ENCODE results near the gene CBX1.

DNA sequence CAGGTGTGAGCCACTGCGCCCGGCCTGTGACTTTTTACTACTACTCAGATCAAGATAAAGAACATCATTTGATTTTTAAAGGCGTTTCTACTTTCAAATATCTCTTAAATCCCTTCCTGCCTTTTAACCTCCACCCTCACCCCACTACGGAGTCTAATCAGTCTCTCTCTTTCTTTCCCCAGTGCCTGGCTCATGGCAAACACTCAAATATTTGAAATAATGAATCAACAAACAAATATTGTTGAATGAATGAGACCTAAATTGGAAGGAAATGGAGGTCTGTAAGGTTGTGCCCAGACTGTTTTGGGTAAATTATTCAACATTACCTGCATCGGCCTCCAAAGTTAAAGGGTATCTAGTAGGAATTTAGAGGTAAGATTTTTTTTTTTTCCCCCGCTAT lies 78.4 kb downstream of the CBX1 start:
- TF ChIP-seq, protein P1, sequence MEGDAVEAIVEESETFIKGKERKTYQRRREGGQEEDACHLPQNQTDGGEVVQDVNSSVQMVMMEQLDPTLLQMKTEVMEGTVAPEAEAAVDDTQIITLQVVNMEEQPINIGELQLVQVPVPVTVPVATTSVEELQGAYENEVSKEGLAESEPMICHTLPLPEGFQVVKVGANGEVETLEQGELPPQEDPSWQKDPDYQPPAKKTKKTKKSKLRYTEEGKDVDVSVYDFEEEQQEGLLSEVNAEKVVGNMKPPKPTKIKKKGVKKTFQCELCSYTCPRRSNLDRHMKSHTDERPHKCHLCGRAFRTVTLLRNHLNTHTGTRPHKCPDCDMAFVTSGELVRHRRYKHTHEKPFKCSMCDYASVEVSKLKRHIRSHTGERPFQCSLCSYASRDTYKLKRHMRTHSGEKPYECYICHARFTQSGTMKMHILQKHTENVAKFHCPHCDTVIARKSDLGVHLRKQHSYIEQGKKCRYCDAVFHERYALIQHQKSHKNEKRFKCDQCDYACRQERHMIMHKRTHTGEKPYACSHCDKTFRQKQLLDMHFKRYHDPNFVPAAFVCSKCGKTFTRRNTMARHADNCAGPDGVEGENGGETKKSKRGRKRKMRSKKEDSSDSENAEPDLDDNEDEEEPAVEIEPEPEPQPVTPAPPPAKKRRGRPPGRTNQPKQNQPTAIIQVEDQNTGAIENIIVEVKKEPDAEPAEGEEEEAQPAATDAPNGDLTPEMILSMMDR (IDR thresholded peaks at IDR 0.05; ENCODE audit: insufficient read depth, low read depth, low read length), result no peak
- no peak for TF ChIP-seq EZH2 (IDR thresholded peaks at IDR 0.05; ENCODE audit: insufficient read depth, low read length)
